ENCODE measurements around the gene AOAH.

DNA sequence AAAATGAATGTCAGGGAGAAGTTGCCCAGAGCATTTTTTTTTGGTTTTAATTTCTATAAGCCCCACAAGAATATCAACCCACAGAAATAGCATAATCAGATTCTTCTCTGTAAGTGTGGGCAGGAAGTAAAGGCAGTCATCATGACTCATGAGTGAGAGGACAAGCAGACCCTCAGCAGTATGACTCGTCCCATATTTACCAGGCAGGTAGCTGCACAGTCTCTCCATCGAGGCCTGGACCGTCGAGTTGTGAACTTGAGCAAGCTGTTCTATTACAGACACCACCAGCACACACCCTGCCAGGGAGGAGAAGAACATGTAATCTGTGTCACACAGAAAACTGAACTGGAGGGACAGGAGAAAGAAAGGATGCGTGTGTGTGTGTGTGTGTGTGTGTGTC is 37.8 kb downstream of the AOAH start:
- TF ChIP-seq CTCF (IDR thresholded peaks at IDR 0.05), result no peak
- no peak for TF ChIP-seq POLR2A (IDR thresholded peaks at IDR 0.05)
- TF ChIP-seq POLR2AphosphoS5 (IDR thresholded peaks at IDR 0.05), result no peak
- TF ChIP-seq EP300 (IDR thresholded peaks at IDR 0.05), result no peak
